Vagina (tissue), 2 donors: Measurements from ENCODE around the gene EPHB1.

Experiments used
- POLR2A ChIP-seq, 2 donors: fragments of 450-650 bp; IDR thresholded peaks; one replicate each; pipeline ENCODE4 v1.6.1; 2017; ENCODE audit warnings: antibody characterized with exemption in 2 of 2, mild to moderate bottlenecking in 2 of 2, moderate library complexity in 2 of 2
- POLR2AphosphoS5 ChIP-seq, 2 donors: sonication (generic); formaldehyde crosslinking; IDR thresholded peaks; one replicate each; pipeline ENCODE4 v1.9.0; 2017; ENCODE audit warnings: antibody characterized with exemption in 2 of 2, mild to moderate bottlenecking in 2 of 2, low read depth in 1 of 2; ENCODE audit not compliant: insufficient read depth in 1 of 2
- TF ChIP-seq, protein P1 (sequence below), 3 experiments: fragments of 450-650 bp in 2 of 3; fragments of 200-600 bp in 1 of 3; sonication (generic) in 1 of 3; IDR thresholded peaks; one replicate each; pipeline ENCODE4 v1.5.1; 2017 to 2019; ENCODE audit warnings: antibody characterized with exemption in 3 of 3, mild to moderate bottlenecking in 2 of 3, moderate library complexity in 2 of 3

- no peak for TF ChIP-seq POLR2A (IDR thresholded peaks at IDR 0.05)
- TF ChIP-seq, protein P1, sequence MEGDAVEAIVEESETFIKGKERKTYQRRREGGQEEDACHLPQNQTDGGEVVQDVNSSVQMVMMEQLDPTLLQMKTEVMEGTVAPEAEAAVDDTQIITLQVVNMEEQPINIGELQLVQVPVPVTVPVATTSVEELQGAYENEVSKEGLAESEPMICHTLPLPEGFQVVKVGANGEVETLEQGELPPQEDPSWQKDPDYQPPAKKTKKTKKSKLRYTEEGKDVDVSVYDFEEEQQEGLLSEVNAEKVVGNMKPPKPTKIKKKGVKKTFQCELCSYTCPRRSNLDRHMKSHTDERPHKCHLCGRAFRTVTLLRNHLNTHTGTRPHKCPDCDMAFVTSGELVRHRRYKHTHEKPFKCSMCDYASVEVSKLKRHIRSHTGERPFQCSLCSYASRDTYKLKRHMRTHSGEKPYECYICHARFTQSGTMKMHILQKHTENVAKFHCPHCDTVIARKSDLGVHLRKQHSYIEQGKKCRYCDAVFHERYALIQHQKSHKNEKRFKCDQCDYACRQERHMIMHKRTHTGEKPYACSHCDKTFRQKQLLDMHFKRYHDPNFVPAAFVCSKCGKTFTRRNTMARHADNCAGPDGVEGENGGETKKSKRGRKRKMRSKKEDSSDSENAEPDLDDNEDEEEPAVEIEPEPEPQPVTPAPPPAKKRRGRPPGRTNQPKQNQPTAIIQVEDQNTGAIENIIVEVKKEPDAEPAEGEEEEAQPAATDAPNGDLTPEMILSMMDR (IDR thresholded peaks at IDR 0.05) = no peak
- no peak for TF ChIP-seq POLR2AphosphoS5 (IDR thresholded peaks at IDR 0.05; ENCODE audit: insufficient read depth in 1 of 2, low read depth in 1 of 2)
Observed at GRCh38 chr3:134766290-134766689, 28.8 kb upstream of the EPHB1 start.
